GM12801 (cell line): Measurements from ENCODE around the gene MAN2A2.

Source experiments
- CTCF ChIP-seq: IDR thresholded peaks from one replicate; pipeline ENCODE4 v1.5.1; 2011; ENCODE audit warnings: control low read depth; ENCODE audit not compliant: insufficient read length; ENCODE audit errors: extremely low read depth

MAN2A2 gene

GRCh38 chr15:90946941-90947576, 44.0 kb downstream of the MAN2A2 start:
- TF ChIP-seq CTCF = no peak

GRCh38 chr15:90947577-90948357, 44.7 kb downstream of the MAN2A2 start:
- no peak for TF ChIP-seq CTCF

- no peak for TF ChIP-seq CTCF
Measured at GRCh38 chr15:90948506-90948905, 45.4 kb downstream of the MAN2A2 start.

GRCh38 chr15:90949979-90950675, 47.0 kb downstream of the MAN2A2 start:
- TF ChIP-seq CTCF = no peak

DNA sequence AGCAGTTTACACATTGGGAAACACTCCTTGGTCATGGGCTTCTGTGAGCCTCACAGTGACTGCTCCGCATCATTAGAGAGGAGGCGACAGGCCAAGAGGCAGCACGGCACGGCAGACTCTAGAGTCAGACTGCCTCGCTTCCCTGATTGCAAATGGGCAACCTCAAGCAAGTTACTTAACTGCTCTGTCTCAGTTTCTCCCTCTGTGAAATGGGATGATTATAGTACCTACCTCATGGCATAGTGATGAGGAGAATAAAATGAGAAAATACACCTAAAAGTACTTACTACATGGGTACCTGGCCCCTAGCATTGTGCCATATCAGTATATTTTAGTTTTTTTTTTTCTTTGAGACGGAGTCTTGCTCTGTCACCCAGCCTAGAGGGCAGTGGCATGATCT, 47.6 kb downstream of the MAN2A2 start:
- TF ChIP-seq CTCF = no peak

DNA sequence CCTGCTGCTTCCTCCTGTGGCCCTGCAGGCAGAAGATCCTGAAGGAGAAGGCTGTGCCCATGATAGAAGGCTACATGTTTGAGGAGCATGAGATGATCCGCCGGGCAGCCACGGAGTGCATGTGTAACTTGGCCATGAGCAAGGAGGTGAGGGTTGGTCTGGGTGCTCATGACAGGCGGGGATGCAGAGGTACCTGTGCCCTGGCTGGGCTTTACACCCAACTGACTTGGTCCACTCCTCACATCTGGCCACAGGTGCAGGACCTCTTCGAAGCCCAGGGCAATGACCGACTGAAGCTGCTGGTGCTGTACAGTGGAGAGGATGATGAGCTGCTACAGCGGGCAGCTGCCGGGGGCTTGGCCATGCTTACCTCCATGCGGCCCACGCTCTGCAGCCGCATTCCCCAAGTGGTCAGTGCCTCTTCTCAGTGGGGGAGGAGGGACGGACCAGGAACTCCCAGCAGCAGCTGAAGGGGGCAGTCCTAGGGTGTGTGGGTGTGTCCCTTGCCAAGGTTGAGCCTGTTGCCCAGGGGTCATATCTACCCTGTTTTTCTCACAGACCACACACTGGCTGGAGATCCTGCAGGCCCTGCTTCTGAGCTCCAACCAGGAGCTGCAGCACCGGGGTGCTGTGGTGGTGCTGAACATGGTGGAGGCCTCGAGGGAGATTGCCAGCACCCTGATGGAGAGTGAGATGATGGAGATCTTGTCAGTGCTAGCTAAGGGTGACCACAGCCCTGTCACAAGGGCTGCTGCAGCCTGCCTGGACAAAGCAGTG, 50.0 kb downstream of the MAN2A2 start:
- TF ChIP-seq CTCF = no peak

- no peak for TF ChIP-seq CTCF
Measured at GRCh38 chr15:90953947-90954711, 51.0 kb downstream of the MAN2A2 start.
